HK-2 (cell line): ENCODE measurements around the gene STC2.
A peak's percentile ranks its signal among the peaks of the same experiment; 100 is the strongest.
"Not testable (repeated sequence)": the region's sequence is repeated elsewhere in the genome, so short reads cannot be mapped to it uniquely, and the experiment has no call there.

ENCODE experiments used
- DNase-seq: peaks from one replicate; pipeline ENCODE4 v3.0.0-alpha.2; 2018; ENCODE audit not compliant: unreplicated experiment

The STC2 gene

GRCh38 chr5:173327948-173328843 is at the start of gene STC2:
TSS of gene STC2 (minus strand) at chr5:173328414. CDS start at chr5:173328193, 221 bp downstream.
- DNase-seq, result peak; percentile 89

GRCh38 chr5:173371400-173371799 is 43.2 kb upstream of the STC2 start:
- no peak for DNase-seq

GRCh38 chr5:173363406-173363805 is 35.2 kb upstream of the STC2 start:
- DNase-seq, result not testable (repeated sequence)

- DNase-seq, result no peak
Observed at GRCh38 chr5:173355561-173355960, 27.3 kb upstream of the STC2 start.

- no peak for DNase-seq
Observed at GRCh38 chr5:173354645-173355044, 26.4 kb upstream of the STC2 start.

- no peak for DNase-seq
Observed at GRCh38 chr5:173352366-173353349, 24.4 kb upstream of the STC2 start.

GRCh38 chr5:173342813-173343755 is 14.9 kb upstream of the STC2 start:
- DNase-seq, result no peak

- no peak for DNase-seq
Observed at GRCh38 chr5:173341961-173342430, 13.8 kb upstream of the STC2 start.

- no peak for DNase-seq
Observed at GRCh38 chr5:173340984-173341383, 12.8 kb upstream of the STC2 start.

- no peak for DNase-seq
Observed at GRCh38 chr5:173340451-173340850, 12.2 kb upstream of the STC2 start.

- no peak for DNase-seq
Observed at GRCh38 chr5:173339286-173339685, 11.1 kb upstream of the STC2 start.

- DNase-seq, result no peak
Observed at GRCh38 chr5:173338380-173339015, 10.3 kb upstream of the STC2 start.

GRCh38 chr5:173334808-173335207 is 6.6 kb upstream of the STC2 start:
- DNase-seq, result no peak

- no peak for DNase-seq
Observed at GRCh38 chr5:173333925-173334661, 5.9 kb upstream of the STC2 start.

GRCh38 chr5:173331956-173332479 is 3.8 kb upstream of the STC2 start:
- peak; percentile 78 for DNase-seq

GRCh38 chr5:173331287-173331686 is 3.1 kb upstream of the STC2 start:
- no peak for DNase-seq

GRCh38 chr5:173330338-173331206 is 2.4 kb upstream of the STC2 start:
- no peak for DNase-seq

- DNase-seq, result no peak
Observed at GRCh38 chr5:173329491-173330337, 1.5 kb upstream of the STC2 start.
